ENCODE results near the gene JMJD7. TPM values are rescaled to one million over a fixed set of nuclear protein-coding genes. Genes with fewer than 3 reads are reported as not detected.

Gene JMJD7
- total and polyA plus RNA-seq, 9 of the 15 experiments (the other 6 are each of a cell fraction or from before 2014, with no cell fraction given): 1.2 to 13.9 (median 6.1) TPM

GRCh38 chr15:41827880-41828806 lies at the start of gene JMJD7 (continued):
- TF ChIP-seq, protein P1, sequence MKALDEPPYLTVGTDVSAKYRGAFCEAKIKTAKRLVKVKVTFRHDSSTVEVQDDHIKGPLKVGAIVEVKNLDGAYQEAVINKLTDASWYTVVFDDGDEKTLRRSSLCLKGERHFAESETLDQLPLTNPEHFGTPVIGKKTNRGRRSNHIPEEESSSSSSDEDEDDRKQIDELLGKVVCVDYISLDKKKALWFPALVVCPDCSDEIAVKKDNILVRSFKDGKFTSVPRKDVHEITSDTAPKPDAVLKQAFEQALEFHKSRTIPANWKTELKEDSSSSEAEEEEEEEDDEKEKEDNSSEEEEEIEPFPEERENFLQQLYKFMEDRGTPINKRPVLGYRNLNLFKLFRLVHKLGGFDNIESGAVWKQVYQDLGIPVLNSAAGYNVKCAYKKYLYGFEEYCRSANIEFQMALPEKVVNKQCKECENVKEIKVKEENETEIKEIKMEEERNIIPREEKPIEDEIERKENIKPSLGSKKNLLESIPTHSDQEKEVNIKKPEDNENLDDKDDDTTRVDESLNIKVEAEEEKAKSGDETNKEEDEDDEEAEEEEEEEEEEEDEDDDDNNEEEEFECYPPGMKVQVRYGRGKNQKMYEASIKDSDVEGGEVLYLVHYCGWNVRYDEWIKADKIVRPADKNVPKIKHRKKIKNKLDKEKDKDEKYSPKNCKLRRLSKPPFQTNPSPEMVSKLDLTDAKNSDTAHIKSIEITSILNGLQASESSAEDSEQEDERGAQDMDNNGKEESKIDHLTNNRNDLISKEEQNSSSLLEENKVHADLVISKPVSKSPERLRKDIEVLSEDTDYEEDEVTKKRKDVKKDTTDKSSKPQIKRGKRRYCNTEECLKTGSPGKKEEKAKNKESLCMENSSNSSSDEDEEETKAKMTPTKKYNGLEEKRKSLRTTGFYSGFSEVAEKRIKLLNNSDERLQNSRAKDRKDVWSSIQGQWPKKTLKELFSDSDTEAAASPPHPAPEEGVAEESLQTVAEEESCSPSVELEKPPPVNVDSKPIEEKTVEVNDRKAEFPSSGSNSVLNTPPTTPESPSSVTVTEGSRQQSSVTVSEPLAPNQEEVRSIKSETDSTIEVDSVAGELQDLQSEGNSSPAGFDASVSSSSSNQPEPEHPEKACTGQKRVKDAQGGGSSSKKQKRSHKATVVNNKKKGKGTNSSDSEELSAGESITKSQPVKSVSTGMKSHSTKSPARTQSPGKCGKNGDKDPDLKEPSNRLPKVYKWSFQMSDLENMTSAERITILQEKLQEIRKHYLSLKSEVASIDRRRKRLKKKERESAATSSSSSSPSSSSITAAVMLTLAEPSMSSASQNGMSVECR (CRISPR knock-in tag; IDR thresholded peaks at IDR 0.05): peak; percentile 86
- TF ChIP-seq BRD9 (IDR thresholded peaks at IDR 0.05; ENCODE audit: low read depth, partially characterized antibody): no peak
- TF ChIP-seq ZNF395 (CRISPR knock-in tag; IDR thresholded peaks at IDR 0.05): no peak
- TF ChIP-seq NR1H2 (CRISPR knock-in tag; IDR thresholded peaks at IDR 0.05): no peak
- TF ChIP-seq ZNF561 (CRISPR knock-in tag; conservative IDR thresholded peaks at IDR 0.05): no peak
- peak; percentile 77 for TF ChIP-seq CREM (IDR thresholded peaks at IDR 0.05; ENCODE audit: low read depth)
- TF ChIP-seq FIP1L1 (IDR thresholded peaks at IDR 0.05; ENCODE audit: low read depth, low read length, poor library complexity, severe bottlenecking): no peak
- peak; percentile 44; the same call in 1 of the 2 replicates for TF ChIP-seq POLR2AphosphoS5 (IDR thresholded peaks at IDR 0.05; ENCODE audit: control insufficient read depth, insufficient read depth, low read depth, low read length)
- no peak for TF ChIP-seq RBM15 (IDR thresholded peaks at IDR 0.05; ENCODE audit: insufficient read depth, low read length)
- TF ChIP-seq CTBP1 (IDR thresholded peaks at IDR 0.05; ENCODE audit: borderline replicate concordance): peak; percentile 39; the same call in 1 of the 2 replicates
- TF ChIP-seq ZFP36 (IDR thresholded peaks at IDR 0.05; ENCODE audit: low read depth, low read length, partially characterized antibody): no peak
- TF ChIP-seq ZNF354B (CRISPR knock-in tag; IDR thresholded peaks at IDR 0.05): no peak
- TF ChIP-seq DPF2 (IDR thresholded peaks at IDR 0.05): peak; percentile 51
- no peak for TF ChIP-seq LARP7 (IDR thresholded peaks at IDR 0.05)
- no peak for TF ChIP-seq BCL6 (CRISPR knock-in tag; IDR thresholded peaks at IDR 0.05)
- TF ChIP-seq ZNF239 (CRISPR knock-in tag; IDR thresholded peaks at IDR 0.05): no peak
- no peak for TF ChIP-seq SETDB1 (IDR thresholded peaks at IDR 0.05; ENCODE audit: low read length)
- TF ChIP-seq CHD2 (IDR thresholded peaks at IDR 0.05; ENCODE audit: low read depth, low read length): no peak
- no peak for TF ChIP-seq ZNF57 (CRISPR knock-in tag; IDR thresholded peaks at IDR 0.05)
- TF ChIP-seq ELF4 (CRISPR knock-in tag; IDR thresholded peaks at IDR 0.05): no peak
- TF ChIP-seq ZBED1 (IDR thresholded peaks at IDR 0.05): 0 out of 2 replicates have a peak, but pooled peaks have one; percentile 29
- no peak for TF ChIP-seq KAT8 (IDR thresholded peaks at IDR 0.05; ENCODE audit: low read depth)
- TF ChIP-seq BRCA1 (IDR thresholded peaks at IDR 0.05): no peak
- TF ChIP-seq BRCA1 (CRISPR knock-in tag; IDR thresholded peaks at IDR 0.05): no peak
- no peak for TF ChIP-seq SNRNP70 (optimal IDR thresholded peaks at IDR 0.05; ENCODE audit: low read depth, low read length)
- TF ChIP-seq MBD2 (IDR thresholded peaks at IDR 0.05; ENCODE audit: borderline replicate concordance, low read depth): no peak
- no peak for TF ChIP-seq ZNF75A (CRISPR knock-in tag; IDR thresholded peaks at IDR 0.05)
